Activated CD8-positive, alpha-beta T cell treated with anti-CD3 and anti-CD28 coated beads for 36 hours (primary cell): ENCODE results near the gene BCL2L11. TPM values are rescaled to one million over a fixed set of nuclear protein-coding genes. Genes with fewer than 3 reads are reported as not detected.

Experiments
- ATAC-seq: fragments of 200-7000 bp; cut with Tn5 transposase; one replicate; pipeline ENCODE4 v1.10.0; 2021; ENCODE audit warnings: mild to moderate bottlenecking, moderate library complexity
- CTCF ChIA-PET: fragments of 350-600 bp; sonication (Branson Sonifier 250); formaldehyde crosslinking; loops from one replicate; lab custom pipeline; 2021; ENCODE audit warnings: antibody characterized with exemption; lab: Charles Lee
- POLR2A ChIA-PET: fragments of 350-600 bp; sonication (Branson Sonifier 250); formaldehyde crosslinking; loops from one replicate; lab custom pipeline; 2021; ENCODE audit warnings: antibody characterized with exemption; lab: Charles Lee
- DNase-seq: peaks from one replicate; pipeline ENCODE4 v3.0.0-alpha.2; 2020
- H3K27ac Mint-ChIP-seq: one replicate; pipeline ENCODE4 v1.8.0; 2021; ENCODE audit warnings: mild to moderate bottlenecking, mixed read lengths
- H3K27me3 Mint-ChIP-seq: one replicate; pipeline ENCODE4 v1.8.0; 2021; ENCODE audit warnings: mixed read lengths
- H3K36me3 Mint-ChIP-seq: one replicate; pipeline ENCODE4 v1.8.0; 2021; ENCODE audit warnings: low read depth, mixed read lengths
- H3K4me1 Mint-ChIP-seq: one replicate; pipeline ENCODE4 v1.8.0; 2021; ENCODE audit warnings: low read depth, mixed read lengths
- H3K4me3 Mint-ChIP-seq: one replicate; pipeline ENCODE4 v1.8.0; 2021; ENCODE audit warnings: mild to moderate bottlenecking, moderate library complexity, mixed read lengths
- H3K9me3 Mint-ChIP-seq: one replicate; pipeline ENCODE4 v1.8.0; 2021; ENCODE audit warnings: mixed read lengths
- CTCF ChIP-seq: fragments of 200-600 bp; IDR thresholded peaks from one replicate; pipeline ENCODE4 v1.8.0; 2022; ENCODE audit warnings: antibody characterized with exemption, mild to moderate bottlenecking
- intact Hi-C: fragments of 100-400 bp; cut with micrococcal nuclease; formaldehyde crosslinking; loops from one replicate; pipeline ENCODE4 v1.10.0; 2022
- total RNA-seq, 2 experiments: library from RNA; stranded (reverse); gene quantifications; one replicate each; pipeline ENCODE4 v1.2.3, GENCODE V29; 2021

Gene BCL2L11
- total RNA-seq, 2 experiments from 2014 or later, result 19.8 to 22.6 TPM

GRCh38 chr2:111178730-111179405 is 58.2 kb downstream of the BCL2L11 start:
- no peak for ATAC-seq
- H3K27ac Mint-ChIP-seq, result no peak overlapping the region
- no peaks in the 10 kb centered on the region for H3K4me1 Mint-ChIP-seq
- no peak for TF ChIP-seq CTCF
- H3K36me3 Mint-ChIP-seq, result no peaks in the 10 kb centered on the region
- ChIA-PET POLR2A (no interaction called here), CTCF (interaction anchor here (1.7 kb wide), 1 partner anchor 10 kb away, joined by 4 read pairs; no protein-coding TSS in a partner anchor)
- no peaks in the 10 kb centered on the region for H3K9me3 Mint-ChIP-seq
- intact Hi-C loops, result no loop called here
- DNase-seq, result no peak
- H3K4me3 Mint-ChIP-seq, result no peak overlapping the region
- H3K27me3 Mint-ChIP-seq, result peaks cover 6% of the 10 kb centered on the region

GRCh38 chr2:111182121-111182520 is 61.4 kb downstream of the BCL2L11 start:
- Mint-ChIP-seq H3K9me3 (no peaks in the 10 kb centered on the region), H3K4me1 (no peaks in the 10 kb centered on the region), H3K4me3 (no peak overlapping the region), H3K36me3 (no peaks in the 10 kb centered on the region), H3K27ac (no peak overlapping the region), H3K27me3 (peaks cover 4% of the 10 kb centered on the region)
- POLR2A ChIA-PET, result no interaction called here
- DNase-seq (no peak), ATAC-seq (no peak)
- CTCF ChIA-PET, result no interaction called here
- intact Hi-C loops, result no loop called here
- TF ChIP-seq CTCF, result no peak

- intact Hi-C loops, result no loop called here
- Mint-ChIP-seq H3K9me3 (no peaks in the 10 kb centered on the region), H3K4me3 (no peak overlapping the region), H3K36me3 (no peaks in the 10 kb centered on the region), H3K4me1 (no peaks in the 10 kb centered on the region), H3K27ac (no peak overlapping the region), H3K27me3 (peaks cover 4% of the 10 kb centered on the region)
- ATAC-seq (no peak), DNase-seq (no peak)
- ChIA-PET CTCF (no interaction called here), POLR2A (no interaction called here)
- TF ChIP-seq CTCF, result no peak
Measured at GRCh38 chr2:111182740-111183139, 62.0 kb downstream of the BCL2L11 start.

- Mint-ChIP-seq H3K27me3 (no peaks in the 10 kb centered on the region), H3K36me3 (no peaks in the 10 kb centered on the region), H3K4me1 (no peaks in the 10 kb centered on the region), H3K9me3 (no peaks in the 10 kb centered on the region), H3K4me3 (no peak overlapping the region), H3K27ac (no peak overlapping the region)
- intact Hi-C loops, result no loop called here
- DNase-seq (no peak), ATAC-seq (no peak)
- CTCF ChIA-PET, result interaction anchor here (1.5 kb wide), 1 partner anchor 26 kb away, joined by 4 read pairs; no protein-coding TSS in a partner anchor
- no peak for TF ChIP-seq CTCF
- POLR2A ChIA-PET, result interaction anchor here (1.2 kb wide), 1 partner anchor 8 kb away, joined by 4 read pairs; no protein-coding TSS in a partner anchor
Measured at GRCh38 chr2:111184725-111185310, 64.1 kb downstream of the BCL2L11 start.
